ENCODE results near the gene PP2D1.

GRCh38 chr3:20052851-20053250, 40.8 kb upstream of the PP2D1 start:
- TF ChIP-seq CTCF (conservative IDR thresholded peaks at IDR 0.05 in 1 of 2, IDR thresholded peaks at IDR 0.05 in 1 of 2; ENCODE audit: low read depth in 1 of 2, low read length in 2 of 2) = no peak
- TF ChIP-seq EZH2 (IDR thresholded peaks at IDR 0.05; ENCODE audit: low read length, missing control alignments) = no peak
